Sigmoid colon (tissue), 4 donors: ENCODE data around the gene NHSL2.
"Not testable (repeated sequence)": the region's sequence is repeated elsewhere in the genome, so short reads cannot be mapped to it uniquely, and the experiment has no call there.

Experiments used
- CTCF ChIP-seq, 4 experiments: fragments of 450-650 bp in 3 of 4; fragments of 200-600 bp in 1 of 4; IDR thresholded peaks; one replicate each; pipeline ENCODE4 v1.5.1; 2016 to 2019; ENCODE audit warnings: antibody characterized with exemption in 4 of 4, mild to moderate bottlenecking in 3 of 4, moderate library complexity in 2 of 4
- EP300 ChIP-seq, 4 donors: sonication (generic); formaldehyde crosslinking; IDR thresholded peaks; one replicate each; pipeline ENCODE4 v1.6.1; 2017; ENCODE audit warnings: antibody characterized with exemption in 4 of 4
- POLR2A ChIP-seq, 2 donors: fragments of 450-650 bp; IDR thresholded peaks; one replicate each; pipeline ENCODE4 v1.6.1; 2016; ENCODE audit warnings: antibody characterized with exemption in 2 of 2, mild to moderate bottlenecking in 2 of 2, moderate library complexity in 2 of 2
- POLR2AphosphoS5 ChIP-seq, 4 donors: sonication (generic); formaldehyde crosslinking; IDR thresholded peaks; one replicate each; pipeline ENCODE4 v1.6.1; 2017; ENCODE audit warnings: antibody characterized with exemption in 4 of 4

- TF ChIP-seq POLR2A, CTCF, EP300, POLR2AphosphoS5 (IDR thresholded peaks at IDR 0.05): not testable (repeated sequence)
Observed at GRCh38 chrX:71964184-71964583, 53.5 kb downstream of the NHSL2 start.
